HFFc6 (cell line): Measurements from ENCODE around the gene NBPF11. TPM values are rescaled to one million over a fixed set of nuclear protein-coding genes. Genes with fewer than 3 reads are reported as not detected.
"Not testable (repeated sequence)": the region's sequence is repeated elsewhere in the genome, so short reads cannot be mapped to it uniquely, and the experiment has no call there.

Source experiments
- DNase-seq: peaks from one replicate; pipeline ENCODE4 v3.0.0-alpha.2; 2018
- H3K27ac Mint-ChIP-seq: 2 replicates; pipeline ENCODE4 v1.8.0; 2020; ENCODE audit warnings: mild to moderate bottlenecking, mixed read lengths
- H3K27me3 Mint-ChIP-seq: 2 replicates; pipeline ENCODE4 v1.8.0; 2021; ENCODE audit warnings: mild to moderate bottlenecking, moderate library complexity, mixed read lengths; ENCODE audit not compliant: insufficient read depth
- H3K36me3 Mint-ChIP-seq: 2 replicates; pipeline ENCODE4 v1.8.0; 2021; ENCODE audit warnings: low read depth, mixed read lengths
- H3K4me1 Mint-ChIP-seq: 2 replicates; pipeline ENCODE4 v1.8.0; 2020; ENCODE audit warnings: low read depth, mixed read lengths
- H3K4me3 Mint-ChIP-seq: 2 replicates; pipeline ENCODE4 v1.8.0; 2020; ENCODE audit warnings: mild to moderate bottlenecking, moderate library complexity, mixed read lengths
- H3K9me3 Mint-ChIP-seq: 2 replicates; pipeline ENCODE4 v1.8.0; 2020; ENCODE audit warnings: mild to moderate bottlenecking, mixed read lengths
- CTCF ChIP-seq: fragments of 200-600 bp; sonication (generic); IDR thresholded peaks from 2 replicates; pipeline ENCODE4 v1.5.0; 2021; ENCODE audit warnings: antibody characterized with exemption, mild to moderate bottlenecking
- total RNA-seq, 6 experiments: library from RNA; stranded (reverse); fragmentation: NEBNext Ultra II Directional; extraction: Animal tissue kit (Norgen Biotek cat#: 25700); gene quantifications; 2 replicates in 1 of 6; 3 replicates in 5 of 6; pipeline ENCODE4 v1.2.3, GENCODE V29; 2021

NBPF11 gene
- total RNA-seq, 6 experiments from 2014 or later: 3.5 to 4.9 (median 4.1) TPM

- no peak for DNase-seq
Measured at GRCh38 chr1:148162363-148162762, 10.3 kb upstream of the NBPF11 start.

GRCh38 chr1:148161053-148161901 lies 9.2 kb upstream of the NBPF11 start:
- H3K4me3 Mint-ChIP-seq: no peak overlapping the region
- no peak for DNase-seq
- peaks cover 9% of the 10 kb centered on the region; the same call in 1 of the 2 replicates for H3K9me3 Mint-ChIP-seq
- H3K4me1 Mint-ChIP-seq: no peaks in the 10 kb centered on the region
- no peak overlapping the region for H3K27ac Mint-ChIP-seq
- peaks cover 4% of the 10 kb centered on the region; the same call in 1 of the 2 replicates for H3K36me3 Mint-ChIP-seq
- peaks cover 36% of the 10 kb centered on the region for H3K27me3 Mint-ChIP-seq
- no peak for TF ChIP-seq CTCF

More at GRCh38 chr1:148162363-148162762, 10.3 kb upstream of the NBPF11 start:
- TF ChIP-seq CTCF: no peak
- no peak overlapping the region for H3K27ac Mint-ChIP-seq
- H3K4me1 Mint-ChIP-seq: no peaks in the 10 kb centered on the region
- peaks cover 9% of the 10 kb centered on the region; the same call in 1 of the 2 replicates for H3K9me3 Mint-ChIP-seq
- peaks cover 35% of the 10 kb centered on the region for H3K27me3 Mint-ChIP-seq
- peaks cover 4% of the 10 kb centered on the region; the same call in 1 of the 2 replicates for H3K36me3 Mint-ChIP-seq
- H3K4me3 Mint-ChIP-seq: no peak overlapping the region

GRCh38 chr1:148160343-148161052 lies 8.4 kb upstream of the NBPF11 start:
- H3K36me3 Mint-ChIP-seq: peaks cover 4% of the 10 kb centered on the region; the same call in 1 of the 2 replicates
- H3K9me3 Mint-ChIP-seq: peaks cover 9% of the 10 kb centered on the region; the same call in 1 of the 2 replicates
- no peak overlapping the region for H3K27ac Mint-ChIP-seq
- peaks cover 42% of the 10 kb centered on the region for H3K27me3 Mint-ChIP-seq
- DNase-seq: no peak
- H3K4me1 Mint-ChIP-seq: no peaks in the 10 kb centered on the region
- no peak overlapping the region for H3K4me3 Mint-ChIP-seq
- no peak for TF ChIP-seq CTCF

GRCh38 chr1:148160048-148160342 lies 7.9 kb upstream of the NBPF11 start:
- Mint-ChIP-seq H3K27me3 (peaks cover 44% of the 10 kb centered on the region), H3K9me3 (peaks cover 9% of the 10 kb centered on the region; the same call in 1 of the 2 replicates), H3K27ac (no peak overlapping the region), H3K36me3 (peaks cover 4% of the 10 kb centered on the region; the same call in 1 of the 2 replicates), H3K4me1 (no peaks in the 10 kb centered on the region), H3K4me3 (no peak overlapping the region)
- no peak for TF ChIP-seq CTCF
- no peak for DNase-seq

GRCh38 chr1:148158341-148159003 lies 6.4 kb upstream of the NBPF11 start:
- H3K27me3 Mint-ChIP-seq: peaks cover 44% of the 10 kb centered on the region
- no peak for DNase-seq
- peaks cover 9% of the 10 kb centered on the region; the same call in 1 of the 2 replicates for H3K9me3 Mint-ChIP-seq
- TF ChIP-seq CTCF: no peak
- no peak overlapping the region for H3K27ac Mint-ChIP-seq
- H3K36me3 Mint-ChIP-seq: peaks cover 4% of the 10 kb centered on the region; the same call in 1 of the 2 replicates
- H3K4me3 Mint-ChIP-seq: no peak overlapping the region
- H3K4me1 Mint-ChIP-seq: no peaks in the 10 kb centered on the region

- peaks cover 44% of the 10 kb centered on the region for H3K27me3 Mint-ChIP-seq
- H3K4me3 Mint-ChIP-seq, H3K36me3 Mint-ChIP-seq, H3K4me1 Mint-ChIP-seq, H3K27ac Mint-ChIP-seq, DNase-seq, H3K9me3 Mint-ChIP-seq: not testable (repeated sequence)
Measured at GRCh38 chr1:148157803-148158202, 5.7 kb upstream of the NBPF11 start.

GRCh38 chr1:148155494-148156275 lies 3.6 kb upstream of the NBPF11 start:
- not testable (repeated sequence) for H3K36me3 Mint-ChIP-seq, DNase-seq, H3K4me3 Mint-ChIP-seq, H3K9me3 Mint-ChIP-seq, H3K4me1 Mint-ChIP-seq, H3K27ac Mint-ChIP-seq
- H3K27me3 Mint-ChIP-seq: peaks cover 37% of the 10 kb centered on the region
